Parathyroid adenoma (tissue), 2 donors: ENCODE data around the gene NPRL2.
A peak's percentile ranks its signal among the peaks of the same experiment; 100 is the strongest.

Experiments used
- H2AFZ ChIP-seq: fragments of 300-600 bp; sonication (generic); one replicate; pipeline ENCODE4 v1.7.0; 2017; ENCODE audit warnings: antibody characterized with exemption, mild to moderate bottlenecking
- H3K27ac ChIP-seq: fragments of 300-600 bp; sonication (generic); one replicate; pipeline ENCODE4 v1.7.0; 2017
- H3K27me3 ChIP-seq: fragments of 300-600 bp; sonication (generic); one replicate; pipeline ENCODE4 v1.7.0; 2017; ENCODE audit warnings: low read length; ENCODE audit not compliant: control insufficient read depth, insufficient read depth
- H3K36me3 ChIP-seq: fragments of 300-600 bp; sonication (generic); one replicate; pipeline ENCODE4 v1.7.0; 2017; ENCODE audit warnings: low read length; ENCODE audit not compliant: control insufficient read depth, insufficient read depth
- H3K4me1 ChIP-seq: fragments of 300-600 bp; sonication (generic); one replicate; pipeline ENCODE4 v1.7.0; 2017; ENCODE audit warnings: control low read depth
- H3K4me2 ChIP-seq: fragments of 300-600 bp; sonication (generic); one replicate; pipeline ENCODE4 v1.7.0; 2017; ENCODE audit warnings: low read length
- H3K4me3 ChIP-seq: fragments of 300-600 bp; sonication (generic); one replicate; pipeline ENCODE4 v1.7.0; 2017; ENCODE audit warnings: low read depth, low read length
- H3K79me2 ChIP-seq: fragments of 300-600 bp; sonication (generic); one replicate; pipeline ENCODE4 v1.7.0; 2017; ENCODE audit warnings: control low read depth
- H3K9ac ChIP-seq: fragments of 300-600 bp; sonication (generic); one replicate; pipeline ENCODE4 v1.7.0; 2017; ENCODE audit warnings: mild to moderate bottlenecking
- H3K9me3 ChIP-seq: fragments of 300-600 bp; sonication (generic); one replicate; pipeline ENCODE4 v1.7.0; 2017; ENCODE audit warnings: low read length; ENCODE audit not compliant: control insufficient read depth
- CTCF ChIP-seq: fragments of 300-600 bp; sonication (generic); IDR thresholded peaks from one replicate; pipeline ENCODE4 v1.7.0; 2017; ENCODE audit warnings: antibody characterized with exemption, mild to moderate bottlenecking
- donor health status: primary hyperparathyroidism.

NPRL2 gene

GRCh38 chr3:50392101-50392715 lies 41.6 kb upstream of the NPRL2 start:
- peak overlapping the region; percentile 38 for H2AFZ ChIP-seq
- no peaks in the 10 kb centered on the region for H3K27me3 ChIP-seq
- H3K9ac ChIP-seq = no peak overlapping the region
- no peak overlapping the region for H3K27ac ChIP-seq
- no peak for TF ChIP-seq CTCF
- no peak overlapping the region for H3K4me3 ChIP-seq
- H3K79me2 ChIP-seq = no peaks in the 10 kb centered on the region
- H3K36me3 ChIP-seq = no peaks in the 10 kb centered on the region
- no peak overlapping the region for H3K4me2 ChIP-seq
- H3K4me1 ChIP-seq = peaks cover 11% of the 10 kb centered on the region
- H3K9me3 ChIP-seq = no peaks in the 10 kb centered on the region

- no peaks in the 10 kb centered on the region for H3K27me3 ChIP-seq
- no peak overlapping the region for H3K4me3 ChIP-seq
- H3K27ac ChIP-seq = no peak overlapping the region
- H3K9me3 ChIP-seq = no peaks in the 10 kb centered on the region
- no peak overlapping the region for H3K9ac ChIP-seq
- H3K4me2 ChIP-seq = no peak overlapping the region
- peak overlapping the region; percentile 56 for H2AFZ ChIP-seq
- TF ChIP-seq CTCF = no peak
- H3K79me2 ChIP-seq = no peaks in the 10 kb centered on the region
- H3K4me1 ChIP-seq = peaks cover 11% of the 10 kb centered on the region
- no peaks in the 10 kb centered on the region for H3K36me3 ChIP-seq
Measured at GRCh38 chr3:50390508-50391224, 40.1 kb upstream of the NPRL2 start.

GRCh38 chr3:50389414-50389767 lies 38.8 kb upstream of the NPRL2 start:
- no peak for TF ChIP-seq CTCF
- H2AFZ ChIP-seq = no peak overlapping the region
- H3K9ac ChIP-seq = no peak overlapping the region
- no peak overlapping the region for H3K4me2 ChIP-seq
- H3K27ac ChIP-seq = no peak overlapping the region
- no peak overlapping the region for H3K4me3 ChIP-seq
- H3K79me2 ChIP-seq = no peaks in the 10 kb centered on the region
- H3K27me3 ChIP-seq = no peaks in the 10 kb centered on the region
- H3K9me3 ChIP-seq = no peaks in the 10 kb centered on the region
- H3K4me1 ChIP-seq = peaks cover 11% of the 10 kb centered on the region
- H3K36me3 ChIP-seq = no peaks in the 10 kb centered on the region

- Histone ChIP-seq H3K79me2 (no peaks in the 10 kb centered on the region), H3K27ac (no peak overlapping the region), H3K4me1 (peaks cover 11% of the 10 kb centered on the region), H3K27me3 (no peaks in the 10 kb centered on the region), H3K4me3 (no peak overlapping the region), H2AFZ (no peak overlapping the region), H3K9me3 (no peaks in the 10 kb centered on the region), H3K4me2 (no peak overlapping the region), H3K36me3 (no peaks in the 10 kb centered on the region), H3K9ac (no peak overlapping the region)
- TF ChIP-seq CTCF = no peak
Measured at GRCh38 chr3:50388720-50389413, 38.3 kb upstream of the NPRL2 start.
